Parathyroid adenoma (tissue), 2 donors: ENCODE data around the gene IL1RL2.

Source experiments
- H2AFZ ChIP-seq: fragments of 300-600 bp; sonication (generic); one replicate; pipeline ENCODE4 v1.7.0; 2017; ENCODE audit warnings: antibody characterized with exemption, mild to moderate bottlenecking
- H3K27ac ChIP-seq: fragments of 300-600 bp; sonication (generic); one replicate; pipeline ENCODE4 v1.7.0; 2017
- H3K27me3 ChIP-seq: fragments of 300-600 bp; sonication (generic); one replicate; pipeline ENCODE4 v1.7.0; 2017; ENCODE audit warnings: low read length; ENCODE audit not compliant: control insufficient read depth, insufficient read depth
- H3K36me3 ChIP-seq: fragments of 300-600 bp; sonication (generic); one replicate; pipeline ENCODE4 v1.7.0; 2017; ENCODE audit warnings: low read length; ENCODE audit not compliant: control insufficient read depth, insufficient read depth
- H3K4me1 ChIP-seq: fragments of 300-600 bp; sonication (generic); one replicate; pipeline ENCODE4 v1.7.0; 2017; ENCODE audit warnings: control low read depth
- H3K4me2 ChIP-seq: fragments of 300-600 bp; sonication (generic); one replicate; pipeline ENCODE4 v1.7.0; 2017; ENCODE audit warnings: low read length
- H3K4me3 ChIP-seq: fragments of 300-600 bp; sonication (generic); one replicate; pipeline ENCODE4 v1.7.0; 2017; ENCODE audit warnings: low read depth, low read length
- H3K79me2 ChIP-seq: fragments of 300-600 bp; sonication (generic); one replicate; pipeline ENCODE4 v1.7.0; 2017; ENCODE audit warnings: control low read depth
- H3K9ac ChIP-seq: fragments of 300-600 bp; sonication (generic); one replicate; pipeline ENCODE4 v1.7.0; 2017; ENCODE audit warnings: mild to moderate bottlenecking
- H3K9me3 ChIP-seq: fragments of 300-600 bp; sonication (generic); one replicate; pipeline ENCODE4 v1.7.0; 2017; ENCODE audit warnings: low read length; ENCODE audit not compliant: control insufficient read depth
- TF ChIP-seq, protein P1 (sequence below): fragments of 300-600 bp; sonication (generic); IDR thresholded peaks from one replicate; pipeline ENCODE4 v1.7.0; 2017; ENCODE audit warnings: antibody characterized with exemption, mild to moderate bottlenecking
- donor health status: primary hyperparathyroidism.

The IL1RL2 gene

DNA sequence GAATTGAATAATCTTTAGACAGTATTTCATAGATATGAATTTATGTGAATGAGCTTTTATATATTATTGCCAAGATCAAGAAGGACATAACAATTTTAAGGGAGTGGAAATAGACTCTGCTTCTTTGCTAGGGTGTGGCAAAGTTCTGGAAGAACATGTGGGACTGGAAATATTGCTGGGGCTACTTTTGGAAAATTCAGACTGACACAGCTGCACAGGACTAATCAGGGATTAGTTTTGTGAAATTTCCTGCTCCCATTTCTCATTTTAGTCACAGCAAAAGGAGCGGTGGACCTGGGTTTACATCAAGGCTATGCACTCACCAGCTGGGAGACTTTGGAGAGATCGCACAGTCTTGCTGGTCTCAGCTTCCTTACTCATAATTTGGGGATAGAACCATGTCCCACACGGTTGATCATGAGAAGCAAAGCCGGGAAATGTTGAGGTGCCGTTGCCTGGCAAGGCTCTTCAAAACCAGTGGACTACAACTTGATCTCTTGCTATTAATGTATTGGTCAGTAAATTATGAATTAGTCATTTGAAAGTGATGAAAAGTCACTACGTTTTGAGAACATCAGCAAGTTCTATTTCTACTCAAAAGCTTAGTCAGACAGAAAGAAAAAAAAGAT lies 42.4 kb downstream of the IL1RL2 start:
- Histone ChIP-seq H3K9ac (no peak overlapping the region), H3K79me2 (no peaks in the 10 kb centered on the region), H3K9me3 (no peaks in the 10 kb centered on the region), H3K36me3 (no peaks in the 10 kb centered on the region), H3K27ac (peak overlapping the region; percentile 98), H2AFZ (peak overlapping the region; percentile 49), H3K27me3 (no peaks in the 10 kb centered on the region), H3K4me3 (no peak overlapping the region), H3K4me1 (peaks cover 54% of the 10 kb centered on the region), H3K4me2 (no peak overlapping the region)
- TF ChIP-seq, protein P1, sequence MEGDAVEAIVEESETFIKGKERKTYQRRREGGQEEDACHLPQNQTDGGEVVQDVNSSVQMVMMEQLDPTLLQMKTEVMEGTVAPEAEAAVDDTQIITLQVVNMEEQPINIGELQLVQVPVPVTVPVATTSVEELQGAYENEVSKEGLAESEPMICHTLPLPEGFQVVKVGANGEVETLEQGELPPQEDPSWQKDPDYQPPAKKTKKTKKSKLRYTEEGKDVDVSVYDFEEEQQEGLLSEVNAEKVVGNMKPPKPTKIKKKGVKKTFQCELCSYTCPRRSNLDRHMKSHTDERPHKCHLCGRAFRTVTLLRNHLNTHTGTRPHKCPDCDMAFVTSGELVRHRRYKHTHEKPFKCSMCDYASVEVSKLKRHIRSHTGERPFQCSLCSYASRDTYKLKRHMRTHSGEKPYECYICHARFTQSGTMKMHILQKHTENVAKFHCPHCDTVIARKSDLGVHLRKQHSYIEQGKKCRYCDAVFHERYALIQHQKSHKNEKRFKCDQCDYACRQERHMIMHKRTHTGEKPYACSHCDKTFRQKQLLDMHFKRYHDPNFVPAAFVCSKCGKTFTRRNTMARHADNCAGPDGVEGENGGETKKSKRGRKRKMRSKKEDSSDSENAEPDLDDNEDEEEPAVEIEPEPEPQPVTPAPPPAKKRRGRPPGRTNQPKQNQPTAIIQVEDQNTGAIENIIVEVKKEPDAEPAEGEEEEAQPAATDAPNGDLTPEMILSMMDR = no peak

GRCh38 chr2:102230410-102230909 lies 43.6 kb downstream of the IL1RL2 start:
- Histone ChIP-seq H2AFZ (peak overlapping the region; percentile 44), H3K36me3 (no peaks in the 10 kb centered on the region), H3K4me3 (no peak overlapping the region), H3K9ac (no peak overlapping the region), H3K27ac (peak overlapping the region; percentile 55), H3K79me2 (no peaks in the 10 kb centered on the region), H3K27me3 (no peaks in the 10 kb centered on the region), H3K4me1 (peaks cover 50% of the 10 kb centered on the region), H3K9me3 (no peaks in the 10 kb centered on the region), H3K4me2 (peak overlapping the region; percentile 14)
- TF ChIP-seq, protein P1 = no peak

GRCh38 chr2:102233132-102233884 lies 46.5 kb downstream of the IL1RL2 start:
- no peaks in the 10 kb centered on the region for H3K9me3 ChIP-seq
- H2AFZ ChIP-seq = no peak overlapping the region
- H3K4me1 ChIP-seq = peaks cover 32% of the 10 kb centered on the region
- H3K4me2 ChIP-seq = no peak overlapping the region
- no peak overlapping the region for H3K9ac ChIP-seq
- TF ChIP-seq, protein P1 = no peak
- H3K4me3 ChIP-seq = no peak overlapping the region
- H3K79me2 ChIP-seq = no peaks in the 10 kb centered on the region
- no peaks in the 10 kb centered on the region for H3K36me3 ChIP-seq
- H3K27me3 ChIP-seq = no peaks in the 10 kb centered on the region
- no peak overlapping the region for H3K27ac ChIP-seq

DNA sequence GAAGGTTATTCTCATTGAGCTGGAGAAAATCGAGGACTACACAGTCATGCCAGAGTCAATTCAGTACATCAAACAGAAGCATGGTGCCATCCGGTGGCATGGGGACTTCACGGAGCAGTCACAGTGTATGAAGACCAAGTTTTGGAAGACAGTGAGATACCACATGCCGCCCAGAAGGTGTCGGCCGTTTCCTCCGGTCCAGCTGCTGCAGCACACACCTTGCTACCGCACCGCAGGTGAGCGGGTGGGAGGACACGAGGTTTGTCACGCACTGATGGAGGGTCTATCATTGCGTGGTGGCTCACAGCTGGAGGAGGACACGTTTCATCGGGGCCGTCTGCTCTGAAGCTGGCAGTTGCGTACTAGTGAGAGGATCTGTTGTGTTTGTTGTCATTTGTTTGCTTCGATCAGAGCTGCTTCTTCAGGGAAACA lies 48.2 kb downstream of the IL1RL2 start:
- H3K27me3 ChIP-seq = no peaks in the 10 kb centered on the region
- no peak overlapping the region for H3K27ac ChIP-seq
- H2AFZ ChIP-seq = peak overlapping the region; percentile 68
- no peak overlapping the region for H3K4me2 ChIP-seq
- TF ChIP-seq, protein P1 = no peak
- no peaks in the 10 kb centered on the region for H3K9me3 ChIP-seq
- no peaks in the 10 kb centered on the region for H3K79me2 ChIP-seq
- peaks cover 15% of the 10 kb centered on the region for H3K4me1 ChIP-seq
- no peak overlapping the region for H3K9ac ChIP-seq
- no peaks in the 10 kb centered on the region for H3K36me3 ChIP-seq
- no peak overlapping the region for H3K4me3 ChIP-seq
